Fibroblast of mammary gland (primary cell): ENCODE data around the gene ADAM10.

Experiments used
- DNase-seq: peaks from one replicate; pipeline ENCODE4 v3.0.0-alpha.2; 2010; ENCODE audit warnings: low read depth
- H3K4me3 ChIP-seq: 2 replicates; pipeline ENCODE4 v1.5.1; 2011; ENCODE audit warnings: low read depth, mild to moderate bottlenecking, low read length, moderate library complexity; ENCODE audit not compliant: control insufficient read depth
- CTCF ChIP-seq: conservative IDR thresholded peaks from 2 replicates; pipeline ENCODE4 v1.5.1; 2011; ENCODE audit warnings: low read depth, low read length, inconsistent platforms; ENCODE audit not compliant: control insufficient read depth, insufficient read depth

The ADAM10 gene

GRCh38 chr15:58697220-58697619, 52.3 kb downstream of the ADAM10 start:
- H3K4me3 ChIP-seq: no peak overlapping the region
- no peak for TF ChIP-seq CTCF
- DNase-seq: no peak

- TF ChIP-seq CTCF: no peak
- no peak for DNase-seq
- no peak overlapping the region for H3K4me3 ChIP-seq
Measured at GRCh38 chr15:58696738-58697137, 52.8 kb downstream of the ADAM10 start.

- no peak overlapping the region for H3K4me3 ChIP-seq
- TF ChIP-seq CTCF: no peak
- no peak for DNase-seq
Measured at GRCh38 chr15:58694641-58695398, 54.7 kb downstream of the ADAM10 start.

GRCh38 chr15:58690703-58691102, 58.8 kb downstream of the ADAM10 start:
- DNase-seq: no peak
- TF ChIP-seq CTCF: no peak
- no peak overlapping the region for H3K4me3 ChIP-seq

- TF ChIP-seq CTCF: no peak
Measured at GRCh38 chr15:58689646-58690045, 59.9 kb downstream of the ADAM10 start.

GRCh38 chr15:58686286-58686685, 63.2 kb downstream of the ADAM10 start:
- no peak for DNase-seq
- H3K4me3 ChIP-seq: no peak overlapping the region
- no peak for TF ChIP-seq CTCF

More at GRCh38 chr15:58689646-58690045, 59.9 kb downstream of the ADAM10 start:
- no peak overlapping the region for H3K4me3 ChIP-seq
- no peak for DNase-seq

GRCh38 chr15:58684751-58685150, 64.8 kb downstream of the ADAM10 start:
- TF ChIP-seq CTCF: no peak
- DNase-seq: peak; percentile 61
- H3K4me3 ChIP-seq: no peak overlapping the region
